ENCODE measurements around the gene EME1.
"Not testable (repeated sequence)": the region's sequence is repeated elsewhere in the genome, so short reads cannot be mapped to it uniquely, and the experiment has no call there.

GRCh38 chr17:50428126-50428525 lies 55.1 kb downstream of the EME1 start:
- TF ChIP-seq ZNF274 (IDR thresholded peaks at IDR 0.05; ENCODE audit: insufficient read depth, insufficient read length); USF2 (IDR thresholded peaks at IDR 0.05; ENCODE audit: borderline replicate concordance, low read depth, low read length); CTCF (IDR thresholded peaks at IDR 0.05 in 2 of 3, conservative IDR thresholded peaks at IDR 0.05 in 1 of 3; ENCODE audit: control insufficient read depth in 2 of 3, extremely low read depth in 1 of 3, insufficient read depth in 1 of 3, low read depth in 3 of 3, low read length in 3 of 3): not testable (repeated sequence)

Data from GM12878 (cell line).